SK-N-SH (cell line): ENCODE data around the gene SCTR. TPM values are rescaled to one million over a fixed set of nuclear protein-coding genes. Genes with fewer than 3 reads are reported as not detected.

Experiments
- CTCF ChIA-PET: fragments of 300-600, 350-600 bp; formaldehyde crosslinking; extraction: SDS; loops from one replicate; lab custom pipeline; 2021; lab: Yijun Ruan, JAX
- POLR2A ChIA-PET: fragments of 350-600 bp; sonication (Branson Sonifier 250); formaldehyde crosslinking; extraction: SDS; loops from one replicate; lab custom pipeline; 2020; ENCODE audit warnings: antibody characterized with exemption, inconsistent platforms; lab: Yijun Ruan, JAX
- DNase-seq: peaks from one replicate; pipeline ENCODE4 v3.0.0; 2012
- H2AFZ ChIP-seq: fragments of 200-600 bp; sonication (generic); 2 replicates; pipeline ENCODE4 v1.8.1; 2016; ENCODE audit warnings: antibody characterized with exemption, mild to moderate bottlenecking, low read depth
- H3F3A ChIP-seq: fragments of 200-600 bp; sonication (generic); replicated peaks from 2 replicates; pipeline ENCODE3; 2016; ENCODE audit warnings: antibody characterized with exemption, mild to moderate bottlenecking; ENCODE audit not compliant: insufficient read depth
- H3K27ac ChIP-seq, 2 experiments: fragments of 200-500 bp in 1 of 2; fragments of 200-600 bp in 1 of 2; sonication (Bioruptor generic) in 1 of 2; sonication (generic), shearing (Covaris generic) in 1 of 2; 2 replicates each; pipeline versions ENCODE4 v1.5.1 to v1.6.1; 2014 to 2016; ENCODE audit warnings: low read depth in 2 of 2, inconsistent platforms in 1 of 2, low read length in 1 of 2, mild to moderate bottlenecking in 1 of 2, mixed read lengths in 1 of 2
- H3K27me3 ChIP-seq: fragments of 200-600 bp; sonication (generic), shearing (Covaris generic); 2 replicates; pipeline ENCODE4 v1.6.1; 2016; ENCODE audit warnings: mixed run types; ENCODE audit not compliant: insufficient read depth
- H3K36me3 ChIP-seq, 2 experiments: fragments of 200-500 bp in 1 of 2; fragments of 200-600 bp in 1 of 2; sonication (Bioruptor generic) in 1 of 2; sonication (generic) in 1 of 2; replicated peaks in 1 of 2; 2 replicates each; pipeline versions ENCODE3 to v1.5.1; 2014 to 2016; ENCODE audit warnings: low read length in 1 of 2, mild to moderate bottlenecking in 1 of 2; ENCODE audit not compliant: insufficient read depth in 2 of 2, control insufficient read depth in 1 of 2
- H3K4me1 ChIP-seq, 2 experiments: fragments of 200-500 bp in 1 of 2; fragments of 200-600 bp in 1 of 2; sonication (Bioruptor generic) in 1 of 2; sonication (generic), shearing (Covaris generic) in 1 of 2; 2 replicates each; pipeline versions ENCODE4 v1.5.1 to v1.6.1; 2014 to 2016; ENCODE audit warnings: low read depth in 1 of 2, low read length in 1 of 2, mixed run types in 1 of 2; ENCODE audit not compliant: insufficient read depth in 2 of 2, control insufficient read depth in 1 of 2
- H3K4me2 ChIP-seq: fragments of 200-600 bp; sonication (generic), shearing (Covaris generic); 2 replicates; pipeline ENCODE4 v1.6.1; 2017; ENCODE audit warnings: mixed run types
- H3K4me3 ChIP-seq, 2 experiments: fragments of 200-500 bp in 1 of 2; fragments of 200-600 bp in 1 of 2; sonication (Bioruptor generic) in 1 of 2; sonication (generic), shearing (Covaris generic) in 1 of 2; 2 replicates each; pipeline versions ENCODE4 v1.5.1 to v1.8.1; 2014 to 2016; ENCODE audit warnings: low read depth in 2 of 2, inconsistent platforms in 1 of 2, low read length in 1 of 2, mild to moderate bottlenecking in 1 of 2, mixed read lengths in 1 of 2, moderate library complexity in 1 of 2
- H3K79me2 ChIP-seq: fragments of 200-600 bp; sonication (generic); 2 replicates; pipeline ENCODE4 v1.8.1; 2017; ENCODE audit warnings: mild to moderate bottlenecking; ENCODE audit not compliant: insufficient read depth
- H3K9ac ChIP-seq: fragments of 200-600 bp; sonication (generic); 2 replicates; pipeline ENCODE4 v1.6.1; 2017; ENCODE audit warnings: mixed run types
- H3K9me2 ChIP-seq: fragments of 200-600 bp; sonication (generic); 2 replicates; pipeline ENCODE4 v1.6.1; 2017; ENCODE audit warnings: mixed run types
- H3K9me3 ChIP-seq: fragments of 200-600 bp; sonication (generic); 2 replicates; pipeline ENCODE4 v1.6.1; 2017; ENCODE audit warnings: mixed run types, mild to moderate bottlenecking, moderate library complexity
- H4K20me1 ChIP-seq: fragments of 200-600 bp; sonication (generic); 2 replicates; pipeline ENCODE4 v1.6.1; 2017; ENCODE audit warnings: mild to moderate bottlenecking, mixed run types; ENCODE audit not compliant: insufficient read depth
- FOSL2 ChIP-seq: IDR thresholded peaks from 2 replicates; pipeline ENCODE4 v1.4.0; 2012; ENCODE audit warnings: low read depth, mild to moderate bottlenecking, moderate library complexity, borderline replicate concordance
- FOXJ3 ChIP-seq: sonication (generic); formaldehyde crosslinking; IDR thresholded peaks from 2 replicates; pipeline ENCODE4 v1.5.1; 2020; ENCODE audit warnings: mild to moderate bottlenecking, missing genetic modification reagents
- GABPA ChIP-seq: IDR thresholded peaks from 2 replicates; pipeline ENCODE4 v1.4.0; 2012; ENCODE audit warnings: low read depth, mild to moderate bottlenecking
- IRF3 ChIP-seq: fragments of 150-350 bp; IDR thresholded peaks from 2 replicates; pipeline ENCODE4 v1.6.1; 2016; ENCODE audit warnings: mild to moderate bottlenecking, low read depth, low read length
- MEF2A ChIP-seq: IDR thresholded peaks from 2 replicates; pipeline ENCODE4 v1.4.0; 2012; ENCODE audit warnings: low read depth, borderline replicate concordance
- MXI1 ChIP-seq: IDR thresholded peaks from 2 replicates; pipeline ENCODE4 v1.6.1; 2012; ENCODE audit warnings: mild to moderate bottlenecking, low read depth, low read length, improper control_type of control experiment
- NRF1 ChIP-seq: IDR thresholded peaks from 2 replicates; pipeline ENCODE4 v1.6.1; 2012; ENCODE audit warnings: low read depth, mild to moderate bottlenecking, low read length
- RFX5 ChIP-seq: IDR thresholded peaks from 2 replicates; pipeline ENCODE4 v1.6.1; 2012; ENCODE audit warnings: mild to moderate bottlenecking, improper control_type of control experiment, low read length
- SIN3A ChIP-seq: IDR thresholded peaks from 2 replicates; pipeline ENCODE4 v1.6.1; 2012; ENCODE audit warnings: low read depth, mild to moderate bottlenecking, low read length, moderate library complexity, borderline replicate concordance
- SMC3 ChIP-seq: IDR thresholded peaks from 2 replicates; pipeline ENCODE4 v1.6.1; 2012; ENCODE audit warnings: low read depth, low read length, improper control_type of control experiment
- TEAD4 ChIP-seq: IDR thresholded peaks from 2 replicates; pipeline ENCODE4 v1.4.0; 2012; ENCODE audit warnings: mild to moderate bottlenecking, borderline replicate concordance; ENCODE audit not compliant: insufficient read depth
- WGBS: methylation state at CpG from one replicate; pipeline ENCODE4 v1.1.6; 2017; ENCODE audit warnings: low lambda C conversion rate; 5-methylcytosine and 5-hydroxymethylcytosine counted together
- polyA plus RNA-seq, 3 experiments: library from polyadenylated mRNA; depleted of rRNA; stranded (reverse); fragments of >200 nt; gene quantifications; 2 replicates each; pipeline ENCODE4 v1.2.3, GENCODE V29; 2012
- TF ChIP-seq, protein P1 (sequence below): IDR thresholded peaks from 2 replicates; pipeline ENCODE4 v1.6.1; 2012; ENCODE audit warnings: mild to moderate bottlenecking, low read depth, low read length, moderate library complexity

Gene SCTR
- polyA plus RNA-seq, 1 of the 3 experiments (the other 2 are of a cell fraction): not detected

- Histone ChIP-seq H3K79me2 (no peaks in the 10 kb centered on the region), H3K4me3 (no peak overlapping the region), H3K4me2 (no peak overlapping the region), H3K9me2 (no peaks in the 10 kb centered on the region), H2AFZ (no peak overlapping the region), H3K9me3 (no peaks in the 10 kb centered on the region), H3K9ac (no peak overlapping the region), H3K36me3 (no peaks in the 10 kb centered on the region), H3K27me3 (peaks cover 22% of the 10 kb centered on the region; the same call in 1 of the 2 replicates), H3K27ac (no peak overlapping the region), H4K20me1 (no peaks in the 10 kb centered on the region), H3F3A (no peaks in the 10 kb centered on the region), H3K4me1 (peaks cover 0 to 9% of the 10 kb centered on the region in 2 experiments; a peak in 2 of 4 replicates)
- ChIA-PET CTCF (interaction anchor here (0.9 to 2.9 kb wide), 3 partner anchors 11 to 207 kb away, joined by 3 to 18 read pairs (median 3); no protein-coding TSS in a partner anchor), POLR2A (no interaction called here)
- no peak for DNase-seq
- TF ChIP-seq NRF1 (no peak), SMC3 (no peak), MEF2A (no peak), FOXJ3 (CRISPR knock-in tag) (no peak), FOSL2 (no peak), SIN3A (no peak), RFX5 (no peak), MXI1 (no peak), GABPA (no peak), TEAD4 (no peak), IRF3 (no peak)
- TF ChIP-seq, protein P1, sequence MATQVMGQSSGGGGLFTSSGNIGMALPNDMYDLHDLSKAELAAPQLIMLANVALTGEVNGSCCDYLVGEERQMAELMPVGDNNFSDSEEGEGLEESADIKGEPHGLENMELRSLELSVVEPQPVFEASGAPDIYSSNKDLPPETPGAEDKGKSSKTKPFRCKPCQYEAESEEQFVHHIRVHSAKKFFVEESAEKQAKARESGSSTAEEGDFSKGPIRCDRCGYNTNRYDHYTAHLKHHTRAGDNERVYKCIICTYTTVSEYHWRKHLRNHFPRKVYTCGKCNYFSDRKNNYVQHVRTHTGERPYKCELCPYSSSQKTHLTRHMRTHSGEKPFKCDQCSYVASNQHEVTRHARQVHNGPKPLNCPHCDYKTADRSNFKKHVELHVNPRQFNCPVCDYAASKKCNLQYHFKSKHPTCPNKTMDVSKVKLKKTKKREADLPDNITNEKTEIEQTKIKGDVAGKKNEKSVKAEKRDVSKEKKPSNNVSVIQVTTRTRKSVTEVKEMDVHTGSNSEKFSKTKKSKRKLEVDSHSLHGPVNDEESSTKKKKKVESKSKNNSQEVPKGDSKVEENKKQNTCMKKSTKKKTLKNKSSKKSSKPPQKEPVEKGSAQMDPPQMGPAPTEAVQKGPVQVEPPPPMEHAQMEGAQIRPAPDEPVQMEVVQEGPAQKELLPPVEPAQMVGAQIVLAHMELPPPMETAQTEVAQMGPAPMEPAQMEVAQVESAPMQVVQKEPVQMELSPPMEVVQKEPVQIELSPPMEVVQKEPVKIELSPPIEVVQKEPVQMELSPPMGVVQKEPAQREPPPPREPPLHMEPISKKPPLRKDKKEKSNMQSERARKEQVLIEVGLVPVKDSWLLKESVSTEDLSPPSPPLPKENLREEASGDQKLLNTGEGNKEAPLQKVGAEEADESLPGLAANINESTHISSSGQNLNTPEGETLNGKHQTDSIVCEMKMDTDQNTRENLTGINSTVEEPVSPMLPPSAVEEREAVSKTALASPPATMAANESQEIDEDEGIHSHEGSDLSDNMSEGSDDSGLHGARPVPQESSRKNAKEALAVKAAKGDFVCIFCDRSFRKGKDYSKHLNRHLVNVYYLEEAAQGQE: no peak
- 59% methylated on average over 6 of the region's 6 CpGs for WGBS
Measured at GRCh38 chr2:119435081-119435952, 89.0 kb downstream of the SCTR start.
